GM18909 (cell line): ENCODE data around the gene ITPKC.

ENCODE experiments used
- ATAC-seq: cut with Tn5 transposase; IDR thresholded peaks from one replicate; pipeline ENCODE4 v1.9.1; 2021; ENCODE audit warnings: mild to moderate bottlenecking; ENCODE audit not compliant: unreplicated experiment, poor library complexity

ITPKC gene

GRCh38 chr19:40689339-40690049 lies 27.4 kb upstream of the ITPKC start:
- ATAC-seq = no peak

- peak; percentile 7 for ATAC-seq
Measured at GRCh38 chr19:40690050-40690692, 26.7 kb upstream of the ITPKC start, which contains the start of gene NUMBL. TSS of gene NUMBL (minus strand) at chr19:40690651. CDS start at chr19:40690483, 168 bp downstream.

- ATAC-seq = peak; percentile 61
Measured at GRCh38 chr19:40690693-40691420, 26.1 kb upstream of the ITPKC start.

- no peak for ATAC-seq
Measured at GRCh38 chr19:40691421-40692211, 25.3 kb upstream of the ITPKC start.

GRCh38 chr19:40692212-40692551 lies 24.7 kb upstream of the ITPKC start:
- no peak for ATAC-seq

- no peak for ATAC-seq
Measured at GRCh38 chr19:40693150-40693788, 23.6 kb upstream of the ITPKC start.

GRCh38 chr19:40693896-40694295 lies 23.0 kb upstream of the ITPKC start:
- no peak for ATAC-seq

- ATAC-seq = no peak
Measured at GRCh38 chr19:40695881-40696280, 21.0 kb upstream of the ITPKC start.

- ATAC-seq = no peak
Measured at GRCh38 chr19:40697007-40697406, 19.9 kb upstream of the ITPKC start.

GRCh38 chr19:40700083-40700482 lies 16.8 kb upstream of the ITPKC start:
- no peak for ATAC-seq

GRCh38 chr19:40701758-40702157 lies 15.2 kb upstream of the ITPKC start:
- ATAC-seq = no peak

- ATAC-seq = no peak
Measured at GRCh38 chr19:40702337-40703012, 14.4 kb upstream of the ITPKC start.

- ATAC-seq = no peak
Measured at GRCh38 chr19:40703029-40703755, 13.7 kb upstream of the ITPKC start.

- ATAC-seq = no peak
Measured at GRCh38 chr19:40704491-40705361, 12.2 kb upstream of the ITPKC start.

- ATAC-seq = no peak
Measured at GRCh38 chr19:40705362-40705651, 11.6 kb upstream of the ITPKC start.

GRCh38 chr19:40705950-40706619 lies 10.8 kb upstream of the ITPKC start:
- ATAC-seq = no peak

GRCh38 chr19:40707615-40708014 lies 9.3 kb upstream of the ITPKC start:
- ATAC-seq = no peak

GRCh38 chr19:40709817-40710216 lies 7.1 kb upstream of the ITPKC start:
- no peak for ATAC-seq
